Activated T-helper 17 cell treated with anti-CD3 and anti-CD28 coated beads, Interleukin-2, amount 50 U/mL, for 72 hours (primary cell): ENCODE results near the gene RABGAP1L. TPM values are rescaled to one million over a fixed set of nuclear protein-coding genes. Genes with fewer than 3 reads are reported as not detected.
"Not testable (repeated sequence)": the region's sequence is repeated elsewhere in the genome, so short reads cannot be mapped to it uniquely, and the experiment has no call there.

Source experiments
- ATAC-seq: fragments of 150-1000 bp; cut with Tn5 transposase; replicated peaks from 2 replicates; pipeline ENCODE4 v1.10.0; 2021; ENCODE audit warnings: mild to moderate bottlenecking, moderate library complexity
- H3K27ac Mint-ChIP-seq: one replicate; pipeline ENCODE4 v1.8.0; 2022; ENCODE audit warnings: mixed read lengths
- H3K27me3 Mint-ChIP-seq: one replicate; pipeline ENCODE4 v1.8.0; 2022; ENCODE audit warnings: mixed read lengths
- H3K36me3 Mint-ChIP-seq: one replicate; pipeline ENCODE4 v1.8.0; 2022; ENCODE audit warnings: low read depth, mild to moderate bottlenecking, mixed read lengths
- H3K4me1 Mint-ChIP-seq: one replicate; pipeline ENCODE4 v1.8.0; 2022; ENCODE audit warnings: mixed read lengths
- H3K4me3 Mint-ChIP-seq: one replicate; pipeline ENCODE4 v1.8.0; 2022; ENCODE audit warnings: mild to moderate bottlenecking, mixed read lengths
- H3K9me3 Mint-ChIP-seq: one replicate; pipeline ENCODE4 v1.8.0; 2022; ENCODE audit warnings: mixed read lengths
- total RNA-seq, 2 donors: library from RNA; stranded (reverse); gene quantifications; one replicate each; pipeline ENCODE4 v1.2.3, GENCODE V29; 2022

The RABGAP1L gene
- total RNA-seq, 2 donors from 2014 or later: 38.4 to 54.1 TPM

DNA sequence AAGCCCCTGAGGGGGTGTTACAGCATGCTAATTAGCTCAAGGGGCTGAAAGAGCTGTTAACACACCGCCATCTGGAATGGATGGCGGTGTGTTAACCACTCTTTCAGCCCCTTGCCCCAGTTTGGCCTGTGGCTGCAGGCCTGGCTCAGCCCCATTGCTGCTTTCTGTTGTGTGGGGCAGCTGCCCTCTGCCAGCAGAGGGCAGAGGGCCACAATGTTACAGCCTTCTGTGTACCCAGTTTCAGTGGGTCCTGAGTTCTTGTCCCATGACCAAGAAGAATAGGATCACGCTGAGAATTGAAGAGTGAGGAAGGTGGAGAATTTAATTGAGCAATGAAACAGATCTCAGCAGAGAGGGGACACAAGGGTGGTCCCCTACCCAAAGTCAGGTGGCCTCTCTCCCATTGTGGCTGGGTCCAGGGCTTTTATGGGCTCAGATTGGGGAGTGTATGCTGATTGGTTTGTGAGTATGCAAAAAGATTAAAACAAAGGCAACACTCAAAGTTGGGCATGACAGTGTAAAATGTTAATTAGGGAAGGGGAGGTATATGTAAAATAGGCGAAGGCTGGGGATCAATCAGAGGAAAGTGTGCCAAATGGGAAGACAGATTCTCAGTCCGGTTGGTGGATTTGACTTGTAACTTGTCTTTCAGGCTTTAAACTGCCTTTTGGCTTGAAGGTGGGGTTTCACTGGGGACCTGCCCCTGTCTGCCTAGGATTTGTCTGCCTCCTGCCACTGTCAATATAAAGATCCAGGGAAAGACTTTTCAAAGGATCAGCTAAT, 142.2 kb downstream of the RABGAP1L start:
- Mint-ChIP-seq H3K9me3 (no peaks in the 10 kb centered on the region), H3K36me3 (peaks cover 28% of the 10 kb centered on the region), H3K27me3 (no peaks in the 10 kb centered on the region), H3K4me1 (peaks cover 3% of the 10 kb centered on the region), H3K4me3 (no peak overlapping the region), H3K27ac (no peak overlapping the region)
- no peak for ATAC-seq

DNA sequence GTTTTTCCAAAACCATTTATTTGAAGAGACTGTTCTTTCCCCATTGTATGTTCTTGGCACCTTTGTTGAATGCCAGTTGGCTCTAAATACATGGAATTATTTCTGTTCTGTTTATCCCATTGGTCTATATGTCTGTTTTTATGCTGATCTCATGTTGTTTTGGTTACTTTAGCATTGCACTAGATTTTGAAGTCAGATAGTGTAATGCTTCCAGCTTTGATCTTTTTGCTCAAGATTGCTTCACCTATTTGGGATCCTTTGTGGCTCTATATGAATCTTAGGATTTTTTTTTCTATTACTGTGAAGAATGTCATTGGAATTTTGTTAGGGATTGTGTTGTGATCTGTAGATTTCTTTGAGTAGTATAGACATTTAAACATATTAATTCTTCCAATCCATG, 149.3 kb downstream of the RABGAP1L start:
- no peak for ATAC-seq
- no peak overlapping the region for H3K4me3 Mint-ChIP-seq
- peaks cover 12% of the 10 kb centered on the region for H3K9me3 Mint-ChIP-seq
- no peaks in the 10 kb centered on the region for H3K4me1 Mint-ChIP-seq
- H3K36me3 Mint-ChIP-seq: peaks cover 88% of the 10 kb centered on the region
- H3K27me3 Mint-ChIP-seq: no peaks in the 10 kb centered on the region
- H3K27ac Mint-ChIP-seq: no peak overlapping the region

GRCh38 chr1:174309490-174309889, 150.2 kb downstream of the RABGAP1L start:
- peaks cover 21% of the 10 kb centered on the region for H3K9me3 Mint-ChIP-seq
- H3K4me1 Mint-ChIP-seq: peaks cover 2% of the 10 kb centered on the region
- ATAC-seq: no peak
- no peaks in the 10 kb centered on the region for H3K27me3 Mint-ChIP-seq
- no peak overlapping the region for H3K4me3 Mint-ChIP-seq
- H3K27ac Mint-ChIP-seq: no peak overlapping the region
- peaks cover 96% of the 10 kb centered on the region for H3K36me3 Mint-ChIP-seq

GRCh38 chr1:174314433-174314832, 155.1 kb downstream of the RABGAP1L start:
- Mint-ChIP-seq H3K27ac (no peak overlapping the region), H3K9me3 (peaks cover 33% of the 10 kb centered on the region)
- no peak for ATAC-seq

GRCh38 chr1:174315239-174315638, 155.9 kb downstream of the RABGAP1L start:
- Mint-ChIP-seq H3K27ac (no peak overlapping the region), H3K9me3 (peaks cover 36% of the 10 kb centered on the region)
- ATAC-seq: no peak

More at GRCh38 chr1:174314433-174314832, 155.1 kb downstream of the RABGAP1L start:
- Mint-ChIP-seq H3K4me3 (no peak overlapping the region), H3K36me3 (peaks cover 98% of the 10 kb centered on the region), H3K27me3 (no peaks in the 10 kb centered on the region), H3K4me1 (peaks cover 8% of the 10 kb centered on the region)

GRCh38 chr1:174320897-174321296, 161.6 kb downstream of the RABGAP1L start:
- peaks cover 84% of the 10 kb centered on the region for H3K36me3 Mint-ChIP-seq
- not testable (repeated sequence) for H3K4me1 Mint-ChIP-seq, H3K4me3 Mint-ChIP-seq, ATAC-seq, H3K27me3 Mint-ChIP-seq, H3K27ac Mint-ChIP-seq
- peaks cover 24% of the 10 kb centered on the region for H3K9me3 Mint-ChIP-seq

More at GRCh38 chr1:174315239-174315638, 155.9 kb downstream of the RABGAP1L start:
- Mint-ChIP-seq H3K4me1 (peaks cover 8% of the 10 kb centered on the region), H3K4me3 (no peak overlapping the region), H3K36me3 (peaks cover 98% of the 10 kb centered on the region), H3K27me3 (no peaks in the 10 kb centered on the region)

DNA sequence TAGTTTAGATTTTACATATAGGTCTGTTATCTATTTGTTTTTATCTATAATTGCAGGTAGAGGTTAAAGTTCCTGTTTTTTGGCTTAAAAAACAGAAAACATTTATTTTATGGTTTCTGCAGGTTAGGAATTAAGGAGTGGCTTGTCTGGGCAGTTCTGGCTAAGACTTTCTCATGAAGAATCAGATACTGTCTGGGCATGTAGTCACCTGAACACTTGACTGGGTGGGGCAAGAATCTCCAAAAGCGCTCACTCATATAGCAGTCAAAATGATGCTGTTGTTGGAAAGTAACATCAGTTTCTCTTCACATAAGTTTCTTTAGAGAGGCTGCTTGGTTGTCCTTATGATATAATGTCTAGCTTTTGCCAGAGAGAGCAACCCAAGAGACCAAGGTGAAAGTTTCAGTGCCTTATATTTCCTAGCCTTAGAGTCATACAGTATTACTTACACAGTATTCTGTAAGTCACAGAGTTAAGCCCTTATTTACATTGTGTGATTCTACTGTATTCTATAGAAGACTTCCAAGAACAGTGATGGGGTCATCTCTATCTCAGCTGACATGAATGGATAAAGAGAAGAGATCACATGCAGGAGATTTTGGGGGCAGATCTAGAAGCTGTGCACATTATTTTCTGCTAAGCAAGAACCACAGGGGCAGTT, 163.0 kb downstream of the RABGAP1L start:
- ATAC-seq: no peak
- Mint-ChIP-seq H3K27ac (no peak overlapping the region), H3K36me3 (peaks cover 69% of the 10 kb centered on the region), H3K4me3 (no peak overlapping the region), H3K27me3 (no peaks in the 10 kb centered on the region), H3K4me1 (no peaks in the 10 kb centered on the region), H3K9me3 (peaks cover 31% of the 10 kb centered on the region)

DNA sequence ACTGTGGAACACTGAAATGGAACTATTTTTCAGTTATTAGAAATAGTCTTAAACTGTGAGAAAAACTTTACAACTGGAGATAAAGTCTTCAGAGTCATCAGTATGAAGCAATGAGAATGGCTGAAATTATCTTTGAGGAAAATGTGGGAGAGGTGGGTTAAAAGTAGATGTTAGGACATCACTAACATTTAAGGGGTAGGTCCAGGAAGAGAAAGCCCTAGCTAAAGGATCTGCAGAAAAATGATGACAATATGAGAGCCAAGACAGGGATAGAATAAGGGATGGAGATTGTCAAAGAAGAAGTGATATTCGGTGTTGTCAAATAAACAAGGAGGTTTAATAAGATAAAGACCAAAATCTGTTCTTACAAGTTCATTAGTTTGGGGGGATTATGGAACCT, 165.2 kb downstream of the RABGAP1L start:
- Mint-ChIP-seq H3K4me1 (no peaks in the 10 kb centered on the region), H3K36me3 (peaks cover 49% of the 10 kb centered on the region), H3K27ac (no peak overlapping the region), H3K4me3 (no peak overlapping the region), H3K27me3 (no peaks in the 10 kb centered on the region), H3K9me3 (peaks cover 25% of the 10 kb centered on the region)
- no peak for ATAC-seq

- Mint-ChIP-seq H3K27ac (no peak overlapping the region), H3K9me3 (peaks cover 23% of the 10 kb centered on the region), H3K4me1 (no peaks in the 10 kb centered on the region), H3K36me3 (peaks cover 44% of the 10 kb centered on the region), H3K27me3 (no peaks in the 10 kb centered on the region), H3K4me3 (no peak overlapping the region)
- ATAC-seq: no peak
Observed at GRCh38 chr1:174324939-174325338, 165.6 kb downstream of the RABGAP1L start.

GRCh38 chr1:174326278-174326677, 167.0 kb downstream of the RABGAP1L start:
- Mint-ChIP-seq H3K4me1 (peaks cover 3% of the 10 kb centered on the region), H3K27me3 (no peaks in the 10 kb centered on the region), H3K36me3 (peaks cover 31% of the 10 kb centered on the region), H3K27ac (no peak overlapping the region), H3K4me3 (no peak overlapping the region), H3K9me3 (peaks cover 19% of the 10 kb centered on the region)
- ATAC-seq: no peak

DNA sequence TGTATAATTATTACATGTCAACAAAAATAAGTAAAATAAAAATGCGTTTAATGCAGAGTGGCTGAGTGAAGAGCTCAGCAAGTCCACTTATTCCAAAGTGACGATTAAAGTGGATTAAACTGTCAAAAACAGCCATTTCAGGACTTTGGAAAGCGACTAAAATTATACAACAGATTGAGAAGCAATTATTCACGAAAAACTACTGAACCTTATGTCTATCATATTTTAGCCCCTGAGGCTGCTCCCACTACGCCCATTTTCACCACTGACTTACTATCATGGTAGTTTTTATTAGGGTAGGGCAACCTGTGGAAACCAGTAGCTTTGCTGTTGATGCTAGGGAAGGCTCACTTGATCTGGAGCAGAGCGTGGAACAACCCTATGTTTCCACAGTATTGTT, 174.1 kb downstream of the RABGAP1L start:
- peaks cover 10% of the 10 kb centered on the region for H3K4me1 Mint-ChIP-seq
- no peaks in the 10 kb centered on the region for H3K9me3 Mint-ChIP-seq
- no peak overlapping the region for H3K27ac Mint-ChIP-seq
- no peak for ATAC-seq
- no peaks in the 10 kb centered on the region for H3K36me3 Mint-ChIP-seq
- H3K27me3 Mint-ChIP-seq: no peaks in the 10 kb centered on the region
- no peak overlapping the region for H3K4me3 Mint-ChIP-seq

DNA sequence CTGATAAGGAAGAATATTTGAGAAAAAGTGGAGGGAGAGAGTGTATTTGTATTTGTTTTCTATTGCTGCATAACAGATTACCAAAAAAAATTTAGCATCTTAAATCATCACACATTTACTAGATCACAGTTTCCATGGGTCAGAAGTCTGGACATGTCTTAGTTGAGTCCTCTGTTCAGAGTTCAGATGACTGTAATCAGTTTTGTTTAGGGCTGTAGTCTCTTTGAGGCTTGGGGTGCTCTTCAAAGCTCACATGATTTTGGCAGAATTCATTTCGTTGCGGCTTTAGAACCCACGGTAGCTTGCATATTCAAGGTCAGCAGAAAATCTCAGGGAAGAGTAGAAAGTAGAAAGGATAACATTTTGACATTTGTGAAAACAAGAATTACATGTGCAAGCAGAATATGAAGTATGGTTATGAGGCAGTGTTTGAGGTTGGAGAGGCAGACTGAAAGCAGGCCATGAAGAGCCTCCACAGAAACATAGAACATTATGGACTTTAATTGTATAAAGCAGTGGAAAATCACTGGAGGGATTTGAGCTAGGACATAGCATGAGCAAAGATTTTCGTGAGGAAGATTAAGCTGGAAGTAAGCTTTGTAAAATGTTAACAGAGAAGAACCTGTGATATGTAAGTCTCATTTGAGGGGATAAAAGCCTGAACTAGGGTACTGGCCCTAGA, 177.8 kb downstream of the RABGAP1L start:
- Mint-ChIP-seq H3K36me3 (peaks cover 5% of the 10 kb centered on the region), H3K27me3 (no peaks in the 10 kb centered on the region), H3K4me3 (no peak overlapping the region), H3K27ac (peak overlapping the region; percentile 18), H3K4me1 (peaks cover 10% of the 10 kb centered on the region), H3K9me3 (peaks cover 6% of the 10 kb centered on the region)
- ATAC-seq: peak; percentile 31

DNA sequence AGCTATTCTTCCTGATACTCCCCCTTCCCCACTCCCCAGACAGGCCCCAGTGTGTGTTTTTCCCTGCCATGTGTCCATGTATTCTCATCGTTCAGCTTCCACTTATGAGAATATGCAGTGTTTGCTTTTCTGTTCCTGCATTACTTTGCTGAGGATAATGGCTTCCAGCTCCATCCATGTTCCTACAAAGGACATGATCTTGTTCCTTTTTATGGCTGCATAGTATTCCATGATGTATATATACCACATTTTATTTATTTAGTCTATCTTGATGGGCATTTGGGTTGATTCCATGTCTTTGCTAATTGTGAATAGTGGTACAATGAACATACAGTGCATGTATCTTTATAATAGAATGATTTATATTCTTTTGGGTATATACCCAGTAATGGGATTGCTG, 181.1 kb downstream of the RABGAP1L start:
- H3K27ac Mint-ChIP-seq, H3K9me3 Mint-ChIP-seq, H3K27me3 Mint-ChIP-seq, H3K36me3 Mint-ChIP-seq, ATAC-seq, H3K4me3 Mint-ChIP-seq: not testable (repeated sequence)
- peaks cover 20% of the 10 kb centered on the region for H3K4me1 Mint-ChIP-seq

GRCh38 chr1:174344162-174344561, 184.8 kb downstream of the RABGAP1L start:
- Mint-ChIP-seq H3K36me3 (peaks cover 5% of the 10 kb centered on the region), H3K27me3 (no peaks in the 10 kb centered on the region), H3K4me3 (no peak overlapping the region), H3K9me3 (peaks cover 15% of the 10 kb centered on the region), H3K4me1 (peaks cover 18% of the 10 kb centered on the region), H3K27ac (peak overlapping the region; percentile 29)
- ATAC-seq: no peak

- H3K27me3 Mint-ChIP-seq: no peaks in the 10 kb centered on the region
- peaks cover 16% of the 10 kb centered on the region for H3K36me3 Mint-ChIP-seq
- peak overlapping the region; percentile 60 for H3K27ac Mint-ChIP-seq
- H3K4me3 Mint-ChIP-seq: no peak overlapping the region
- H3K9me3 Mint-ChIP-seq: peaks cover 8% of the 10 kb centered on the region
- no peak for ATAC-seq
- H3K4me1 Mint-ChIP-seq: no peaks in the 10 kb centered on the region
Observed at GRCh38 chr1:174352117-174352516, 192.8 kb downstream of the RABGAP1L start.
